H1 (cell line): ENCODE results near the gene MORC1. TPM values are rescaled to one million over a fixed set of nuclear protein-coding genes. Genes with fewer than 3 reads are reported as not detected.

ENCODE experiments used
- CTCF ChIA-PET: fragments of 300-600 bp; sonication (Branson Sonifier 250); formaldehyde crosslinking; loops from one replicate; lab custom pipeline; 2021; ENCODE audit not compliant: partially characterized antibody; lab: Charles Lee
- POLR2A ChIA-PET: fragments of 300-600 bp; sonication (Branson Sonifier 250); formaldehyde crosslinking; loops from one replicate; lab custom pipeline; 2021; ENCODE audit warnings: inconsistent platforms; ENCODE audit not compliant: partially characterized antibody; lab: Charles Lee
- DNase-seq, 2 experiments: peaks; one replicate each; pipeline versions ENCODE4 v3.0.0 to v3.0.0-alpha.2; 2010 to 2022; ENCODE audit warnings: low spot score in 2 of 2, low read depth in 1 of 2, mixed read lengths in 1 of 2
- FAIRE-seq: peaks from 2 replicates; lab custom pipeline; 2011; peaks lifted over from hg19 to GRCh38; lab: Jason Lieb, UNC
- H2AFZ ChIP-seq: 2 replicates; pipeline ENCODE4 v1.8.1; 2012; ENCODE audit warnings: low read length, inconsistent platforms
- H2AK5ac ChIP-seq: 2 replicates; pipeline ENCODE4 v1.6.1; 2013; ENCODE audit warnings: low read depth, low read length
- H2BK120ac ChIP-seq: replicated peaks from 2 replicates; pipeline ENCODE3; 2013; ENCODE audit warnings: low read depth, low read length, inconsistent platforms
- H2BK12ac ChIP-seq: 2 replicates; pipeline ENCODE4 v1.6.1; 2013; ENCODE audit warnings: low read depth, low read length
- H2BK15ac ChIP-seq: 2 replicates; pipeline ENCODE4 v1.6.1; 2013; ENCODE audit warnings: low read length
- H2BK20ac ChIP-seq: 2 replicates; pipeline ENCODE4 v1.6.1; 2013; ENCODE audit warnings: low read length
- H2BK5ac ChIP-seq: 2 replicates; pipeline ENCODE4 v1.6.1; 2013; ENCODE audit warnings: low read depth, low read length
- H3K14ac ChIP-seq: 2 replicates; pipeline ENCODE4 v1.6.1; 2013; ENCODE audit warnings: inconsistent platforms; ENCODE audit not compliant: insufficient read length
- H3K18ac ChIP-seq: 2 replicates; pipeline ENCODE4 v1.6.1; 2013; ENCODE audit warnings: low read length; ENCODE audit errors: extremely low read depth
- H3K23ac ChIP-seq: 2 replicates; pipeline ENCODE4 v1.6.1; 2013; ENCODE audit warnings: inconsistent platforms; ENCODE audit not compliant: insufficient read length
- H3K23me2 ChIP-seq: 2 replicates; pipeline ENCODE4 v1.6.1; 2013; ENCODE audit warnings: low read depth, low read length
- H3K27ac ChIP-seq: 2 replicates; pipeline ENCODE4 v1.6.1; 2011; ENCODE audit warnings: low read depth, low read length, inconsistent platforms
- H3K27me3 ChIP-seq, 4 experiments: replicated peaks in 1 of 4; 1 replicate in 1 of 4; 2 replicates in 3 of 4; pipeline versions ENCODE4 v1.6.1 to v1.8.1; 2011 to 2013; ENCODE audit warnings: low read length in 3 of 4, mild to moderate bottlenecking in 3 of 4, inconsistent platforms in 2 of 4, mixed read lengths in 2 of 4, moderate library complexity in 1 of 4; ENCODE audit not compliant: control insufficient read depth in 3 of 4, insufficient read depth in 3 of 4; ENCODE audit errors: extremely low read depth in 1 of 4
- H3K36me3 ChIP-seq, 4 experiments: 2 replicates each; pipeline versions ENCODE4 v1.6.1 to v1.8.1; 2011 to 2013; ENCODE audit warnings: mild to moderate bottlenecking in 4 of 4, low read length in 3 of 4, moderate library complexity in 2 of 4, control low read depth in 1 of 4, inconsistent platforms in 1 of 4; ENCODE audit not compliant: insufficient read depth in 4 of 4, control insufficient read depth in 2 of 4
- H3K4ac ChIP-seq: replicated peaks from 2 replicates; pipeline ENCODE3; 2013; ENCODE audit warnings: low read length, low read depth, mixed read lengths, inconsistent platforms; ENCODE audit not compliant: insufficient read length
- H3K4me1 ChIP-seq, 4 experiments: replicated peaks in 1 of 4; 1 replicate in 1 of 4; 2 replicates in 3 of 4; pipeline versions ENCODE4 v1.6.1 to v1.8.1; 2011 to 2013; ENCODE audit warnings: low read length in 3 of 4, inconsistent platforms in 2 of 4, mixed read lengths in 1 of 4; ENCODE audit not compliant: insufficient read depth in 4 of 4, control insufficient read depth in 3 of 4
- H3K4me2 ChIP-seq, 2 experiments: 2 replicates each; pipeline versions ENCODE4 v1.6.1 to v1.8.1; 2011 to 2013; ENCODE audit warnings: low read depth in 2 of 2, low read length in 2 of 2, control low read depth in 1 of 2, inconsistent platforms in 1 of 2, mild to moderate bottlenecking in 1 of 2; ENCODE audit not compliant: insufficient read depth in 1 of 2
- H3K4me3 ChIP-seq, 4 experiments: fragments of 200-600, 300-600 bp in 1 of 4; sonication (generic), shearing (Covaris generic), sonication (Bioruptor Twin) in 1 of 4; 2 replicates each; pipeline versions ENCODE4 v1.5.1 to v1.8.1; 2011 to 2016; ENCODE audit warnings: low read length in 4 of 4, low read depth in 3 of 4, control low read depth in 2 of 4, inconsistent platforms in 2 of 4, mild to moderate bottlenecking in 2 of 4, mixed read lengths in 1 of 4, moderate library complexity in 1 of 4; ENCODE audit not compliant: insufficient read depth in 2 of 4; ENCODE audit errors: extremely low read depth in 1 of 4
- H3K56ac ChIP-seq: replicated peaks from 2 replicates; pipeline ENCODE3; 2013; ENCODE audit warnings: low read depth, mild to moderate bottlenecking, mixed read lengths, low read length, inconsistent platforms; ENCODE audit not compliant: insufficient read length
- H3K79me1 ChIP-seq: 2 replicates; pipeline ENCODE4 v1.6.1; 2013; ENCODE audit warnings: low read depth, low read length, control low read depth
- H3K79me2 ChIP-seq, 2 experiments: 2 replicates each; pipeline versions ENCODE4 v1.6.1 to v1.8.1; 2012 to 2013; ENCODE audit warnings: low read length in 2 of 2, mild to moderate bottlenecking in 2 of 2, inconsistent platforms in 1 of 2; ENCODE audit not compliant: insufficient read depth in 2 of 2, control insufficient read depth in 1 of 2
- H3K9ac ChIP-seq, 4 experiments: replicated peaks in 1 of 4; 1 replicate in 1 of 4; 2 replicates in 3 of 4; pipeline versions ENCODE4 v1.6.1 to v1.8.1; 2011 to 2013; ENCODE audit warnings: low read depth in 3 of 4, low read length in 3 of 4, control low read depth in 2 of 4, mild to moderate bottlenecking in 2 of 4, moderate library complexity in 2 of 4, inconsistent platforms in 1 of 4; ENCODE audit errors: extremely low read depth in 1 of 4
- H3K9me3 ChIP-seq, 2 experiments: 2 replicates each; pipeline versions ENCODE4 v1.6.1 to v1.8.1; 2012 to 2013; ENCODE audit warnings: mild to moderate bottlenecking in 2 of 2, moderate library complexity in 2 of 2, control low read depth in 1 of 2, inconsistent platforms in 1 of 2, low read depth in 1 of 2, low read length in 1 of 2, mixed read lengths in 1 of 2; ENCODE audit not compliant: insufficient read depth in 2 of 2
- H4K20me1 ChIP-seq, 2 experiments: replicated peaks in 1 of 2; 2 replicates each; pipeline versions ENCODE3 to v1.8.1; 2011 to 2013; ENCODE audit warnings: inconsistent platforms in 2 of 2, low read length in 2 of 2, mild to moderate bottlenecking in 1 of 2; ENCODE audit not compliant: insufficient read depth in 2 of 2, control insufficient read depth in 1 of 2
- H4K5ac ChIP-seq: 2 replicates; pipeline ENCODE4 v1.6.1; 2013; ENCODE audit warnings: low read length, low read depth, mixed read lengths, inconsistent platforms; ENCODE audit not compliant: insufficient read length
- H4K8ac ChIP-seq: 2 replicates; pipeline ENCODE4 v1.8.0; 2013; ENCODE audit warnings: mild to moderate bottlenecking, moderate library complexity, low read length, inconsistent platforms; ENCODE audit not compliant: insufficient read depth; ENCODE audit errors: extremely low read depth
- H4K91ac ChIP-seq: replicated peaks from 2 replicates; pipeline ENCODE3; 2013; ENCODE audit warnings: low read length, mixed read lengths, inconsistent platforms; ENCODE audit not compliant: insufficient read length
- BRCA1 ChIP-seq: IDR thresholded peaks from 2 replicates; pipeline ENCODE4 v1.6.1; 2012; ENCODE audit warnings: low read depth, low read length, improper control_type of control experiment
- CEBPB ChIP-seq: IDR thresholded peaks from 2 replicates; pipeline ENCODE4 v1.6.1; 2012; ENCODE audit warnings: low read depth, low read length
- CHD1 ChIP-seq: IDR thresholded peaks from 2 replicates; pipeline ENCODE4 v1.6.1; 2012; ENCODE audit warnings: low read depth, low read length, improper control_type of control experiment
- EP300 ChIP-seq, 2 experiments: IDR thresholded peaks; 1 replicate in 1 of 2; 2 replicates in 1 of 2; pipeline ENCODE4 v1.6.1; 2011 to 2012; ENCODE audit warnings: low read depth in 2 of 2, low read length in 2 of 2, mild to moderate bottlenecking in 2 of 2, borderline replicate concordance in 1 of 2, inconsistent platforms in 1 of 2, moderate library complexity in 1 of 2
- FOSL1 ChIP-seq: IDR thresholded peaks from 2 replicates; pipeline ENCODE4 v1.6.1; 2011; ENCODE audit warnings: mild to moderate bottlenecking, low read depth, low read length, moderate library complexity; ENCODE audit not compliant: insufficient read depth
- KDM4A ChIP-seq: IDR thresholded peaks from one replicate; pipeline ENCODE4 v1.7.1; 2012; ENCODE audit warnings: low read depth, mild to moderate bottlenecking, moderate library complexity, low read length, inconsistent platforms; ENCODE audit not compliant: severe bottlenecking
- KDM5A ChIP-seq: fragments of 200-600 bp; IDR thresholded peaks from 2 replicates; pipeline ENCODE4 v1.7.1; 2012; ENCODE audit warnings: mild to moderate bottlenecking, low read length, inconsistent platforms, mixed read lengths
- POLR2A ChIP-seq, 2 experiments: IDR thresholded peaks; 1 replicate in 1 of 2; 2 replicates in 1 of 2; pipeline ENCODE4 v1.6.1; 2011; ENCODE audit warnings: low read depth in 2 of 2, low read length in 2 of 2, mild to moderate bottlenecking in 2 of 2; ENCODE audit errors: control extremely low read depth in 1 of 2
- RAD21 ChIP-seq, 2 experiments: IDR thresholded peaks in 1 of 2; conservative IDR thresholded peaks in 1 of 2; 2 replicates each; pipeline ENCODE4 v1.6.1; 2011; ENCODE audit warnings: low read depth in 2 of 2, low read length in 2 of 2, improper control_type of control experiment in 1 of 2, inconsistent platforms in 1 of 2, mild to moderate bottlenecking in 1 of 2, moderate library complexity in 1 of 2
- RFX5 ChIP-seq: IDR thresholded peaks from 2 replicates; pipeline ENCODE4 v1.6.1; 2011; ENCODE audit warnings: low read depth, low read length, improper control_type of control experiment, borderline replicate concordance
- SUZ12 ChIP-seq: fragments of 200-600 bp; sonication (generic); IDR thresholded peaks from 2 replicates; pipeline ENCODE4 v1.6.1; 2012; ENCODE audit warnings: mild to moderate bottlenecking, inconsistent platforms, low read length, moderate library complexity, mixed read lengths
- TAF7 ChIP-seq: optimal IDR thresholded peaks from 2 replicates; pipeline ENCODE3; 2011; ENCODE audit warnings: low read depth, mild to moderate bottlenecking, inconsistent platforms, low read length, moderate library complexity, borderline replicate concordance
- TEAD4 ChIP-seq: IDR thresholded peaks from 2 replicates; pipeline ENCODE4 v1.6.1; 2012; ENCODE audit warnings: low read depth, low read length, inconsistent platforms, mixed read lengths
- YY1 ChIP-seq: IDR thresholded peaks from 2 replicates; pipeline ENCODE4 v1.6.1; 2011; ENCODE audit warnings: low read depth, mild to moderate bottlenecking, low read length
- WGBS, 2 experiments: shearing (Covaris generic) in 1 of 2; methylation state at CpG; one replicate each; pipeline versions ENCODE4 v1.1.6 to v1.1.7; 2013 to 2015; ENCODE audit warnings: low lambda C conversion rate in 2 of 2, mixed read lengths in 2 of 2, inconsistent platforms in 1 of 2, low coverage in 1 of 2, missing lambda C conversion rate in 1 of 2; ENCODE audit not compliant: insufficient replicate concordance in 2 of 2, insufficient coverage in 1 of 2, insufficient read length in 1 of 2; ENCODE audit errors: extremely low coverage in 1 of 2, missing lambda C conversion rate in 1 of 2; 5-methylcytosine and 5-hydroxymethylcytosine counted together
- polyA plus RNA-seq, 7 experiments: library from polyadenylated mRNA; depleted of rRNA in 3 of 7; stranded (reverse) in 5 of 7; unstranded in 2 of 7; fragments of >200 nt in 5 of 7; fragments of 200-250 nt in 2 of 7; gene quantifications; 1 replicate in 5 of 7; 2 replicates in 1 of 7; 4 replicates in 1 of 7; pipeline versions ENCODE4 v1.2.1 to v1.2.3, GENCODE V29; 2011 to 2013; ENCODE audit warnings: missing spikeins in 2 of 7, mixed read lengths in 2 of 7
- total RNA-seq: library from RNA; stranded (reverse); fragmentation: NEBNext Ultra II Directional; extraction: Animal tissue kit (Norgen Biotek cat#: 25700); gene quantifications from 2 replicates; pipeline ENCODE4 v1.2.1, GENCODE V29; 2021
- TF ChIP-seq, protein P1 (sequence below): IDR thresholded peaks from 2 replicates; pipeline ENCODE4 v1.6.1; 2011; ENCODE audit warnings: low read depth, mild to moderate bottlenecking, low read length; ENCODE audit not compliant: insufficient read depth

MORC1 gene
- total and polyA plus RNA-seq, 2 of the 8 experiments (the other 6 are each of a cell fraction or from before 2014, with no cell fraction given): not detected

GRCh38 chr3:109059264-109059663, 58.7 kb downstream of the MORC1 start:
- Histone ChIP-seq H3K18ac (no peak overlapping the region), H3K79me2 (no peaks in the 10 kb centered on the region), H3K79me1 (no peaks in the 10 kb centered on the region), H3K4ac (no peak overlapping the region), H2BK15ac (no peak overlapping the region), H4K8ac (no peak overlapping the region), H3K27me3 (no peaks in the 10 kb centered on the region), H3K56ac (no peak overlapping the region), H3K4me3 (no peak overlapping the region), H3K23me2 (no peaks in the 10 kb centered on the region), H3K23ac (no peak overlapping the region), H2BK20ac (no peak overlapping the region), H3K4me2 (no peak overlapping the region), H4K91ac (no peak overlapping the region), H3K9ac (no peak overlapping the region), H2BK120ac (no peak overlapping the region), H2BK5ac (no peak overlapping the region), H3K14ac (no peak overlapping the region), H2BK12ac (no peak overlapping the region), H2AFZ (no peak overlapping the region), H3K36me3 (no peaks in the 10 kb centered on the region), H4K5ac (no peak overlapping the region), H2AK5ac (no peak overlapping the region), H3K4me1 (no peaks in the 10 kb centered on the region), H3K27ac (no peak overlapping the region), H3K9me3 (no peaks in the 10 kb centered on the region), H4K20me1 (no peaks in the 10 kb centered on the region)
- DNase-seq: no peak
- FAIRE-seq: no peak
- ChIA-PET CTCF (interaction anchor here (0.7 to 1.5 kb wide), 6 partner anchors 8 to 39 kb away, joined by 3 read pairs; no protein-coding TSS in a partner anchor), POLR2A (no interaction called here)
- WGBS, 2 experiments: 69% methylated on average over 5 of the region's 5 CpGs; no CpG with 5 or more reads in 1 of the 2 experiments
- no peak for TF ChIP-seq CHD1
- no peak for TF ChIP-seq KDM5A
- no peak for TF ChIP-seq POLR2A (IDR thresholded peaks at IDR 0.05; ENCODE audit: control extremely low read depth in 1 of 2, low read depth in 2 of 2, low read length in 2 of 2)
- TF ChIP-seq RFX5: no peak
- TF ChIP-seq YY1: no peak
- TF ChIP-seq, protein P1, sequence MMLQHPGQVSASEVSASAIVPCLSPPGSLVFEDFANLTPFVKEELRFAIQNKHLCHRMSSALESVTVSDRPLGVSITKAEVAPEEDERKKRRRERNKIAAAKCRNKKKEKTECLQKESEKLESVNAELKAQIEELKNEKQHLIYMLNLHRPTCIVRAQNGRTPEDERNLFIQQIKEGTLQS: no peak
- TF ChIP-seq TEAD4: no peak
- no peak for TF ChIP-seq TAF7
- TF ChIP-seq EP300 (IDR thresholded peaks at IDR 0.05; ENCODE audit: borderline replicate concordance in 1 of 2, low read depth in 2 of 2, low read length in 2 of 2): no peak
- TF ChIP-seq CEBPB: no peak
- TF ChIP-seq FOSL1: no peak
- TF ChIP-seq SUZ12: no peak
- TF ChIP-seq BRCA1: no peak
- TF ChIP-seq RAD21 (IDR thresholded peaks at IDR 0.05 in 1 of 2, conservative IDR thresholded peaks at IDR 0.05 in 1 of 2; ENCODE audit: low read depth in 2 of 2, low read length in 2 of 2): no peak
- no peak for TF ChIP-seq KDM4A
